GM12891 (cell line): Measurements from ENCODE around the gene RAB9B.

Experiments used
- POLR2A ChIP-seq: IDR thresholded peaks from 2 replicates; pipeline ENCODE4 v1.6.1; 2011; ENCODE audit warnings: low read depth, low read length, control low read depth
- POLR2AphosphoS5 ChIP-seq: IDR thresholded peaks from 2 replicates; pipeline ENCODE4 v1.6.1; 2011; ENCODE audit warnings: low read depth, low read length, control low read depth
- TAF1 ChIP-seq: IDR thresholded peaks from 2 replicates; pipeline ENCODE4 v1.6.1; 2011; ENCODE audit warnings: low read depth, low read length, control low read depth

- TF ChIP-seq POLR2AphosphoS5 (no peak), POLR2A (no peak), TAF1 (no peak)
Observed at GRCh38 chrX:103811858-103812257, 20.2 kb downstream of the RAB9B start.
